Measurements from ENCODE around the gene IL17D.
"Not testable (repeated sequence)": the region's sequence is repeated elsewhere in the genome, so short reads cannot be mapped to it uniquely, and the experiment has no call there.

Gene IL17D, protein sequence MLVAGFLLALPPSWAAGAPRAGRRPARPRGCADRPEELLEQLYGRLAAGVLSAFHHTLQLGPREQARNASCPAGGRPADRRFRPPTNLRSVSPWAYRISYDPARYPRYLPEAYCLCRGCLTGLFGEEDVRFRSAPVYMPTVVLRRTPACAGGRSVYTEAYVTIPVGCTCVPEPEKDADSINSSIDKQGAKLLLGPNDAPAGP
- 0 to 0.21 reads per million in 2 donors for total RNA-seq

DNA sequence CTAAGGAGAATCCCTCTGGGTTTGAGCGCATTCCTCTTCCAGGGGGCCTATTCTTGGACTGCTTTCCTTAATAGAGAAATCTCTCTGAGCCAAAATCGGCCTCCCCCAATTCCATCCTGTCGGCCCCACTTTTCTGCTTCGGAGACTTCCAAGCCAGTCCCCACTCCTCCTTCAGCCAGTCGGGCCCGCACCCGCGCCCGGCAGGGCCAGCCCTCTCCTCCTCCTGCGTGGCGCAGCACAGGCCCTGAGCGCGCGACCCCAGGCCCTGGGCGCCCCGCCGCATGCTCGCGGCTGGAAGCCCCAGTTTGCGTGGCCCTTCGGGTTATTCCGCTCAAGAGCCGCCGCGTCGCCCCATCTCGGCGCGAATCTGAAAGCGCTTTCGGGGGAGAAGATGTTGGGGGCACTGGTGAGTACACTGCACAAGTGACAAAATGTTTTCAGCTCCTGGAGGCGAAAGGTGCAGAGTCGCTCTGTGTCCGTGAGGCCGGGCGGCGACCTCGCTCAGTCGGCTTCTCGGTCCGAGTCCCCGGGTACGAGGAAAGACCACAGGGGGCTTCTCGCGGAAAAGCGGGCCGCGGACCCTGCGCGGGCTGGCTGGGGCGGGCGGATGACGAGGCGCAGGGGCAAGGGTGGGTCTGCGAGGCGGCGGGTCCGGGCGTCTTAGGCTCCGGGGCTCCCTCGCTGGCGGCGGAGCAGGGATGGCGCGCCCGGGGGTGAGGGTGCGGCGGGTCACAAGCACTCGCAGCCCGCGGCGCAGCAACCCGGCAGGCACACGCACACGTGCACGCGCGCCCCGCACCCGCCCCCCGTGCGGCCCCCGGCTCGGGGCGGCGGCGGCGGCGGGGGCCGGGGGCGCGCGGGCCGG, at the start of gene IL17D:
TSS of gene IL17D (plus strand) at position 785 of the 865 bp plus-strand sequence. CDS start 303 bp downstream, outside the sequence.
- peak; percentile 16 for DNase-seq

DNA sequence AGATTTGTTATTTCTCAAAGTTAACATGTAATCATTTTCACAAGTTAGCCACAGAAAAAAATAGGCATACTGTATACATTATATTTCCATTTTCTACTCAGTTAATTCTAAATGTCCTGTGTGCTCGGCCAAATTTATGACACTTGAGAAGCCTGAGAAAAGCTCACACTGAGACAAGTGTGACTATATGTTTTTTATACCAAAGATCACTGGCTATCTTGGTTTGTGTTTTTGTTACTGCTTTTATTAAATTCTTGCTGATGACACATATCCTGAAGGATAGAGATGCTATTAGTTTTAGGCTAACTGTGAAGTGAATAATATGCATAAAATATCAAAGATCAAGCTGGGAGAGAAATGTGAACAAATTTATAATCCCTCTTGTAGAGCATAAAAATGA, 49.3 kb upstream of the IL17D start:
- no peak for DNase-seq

DNA sequence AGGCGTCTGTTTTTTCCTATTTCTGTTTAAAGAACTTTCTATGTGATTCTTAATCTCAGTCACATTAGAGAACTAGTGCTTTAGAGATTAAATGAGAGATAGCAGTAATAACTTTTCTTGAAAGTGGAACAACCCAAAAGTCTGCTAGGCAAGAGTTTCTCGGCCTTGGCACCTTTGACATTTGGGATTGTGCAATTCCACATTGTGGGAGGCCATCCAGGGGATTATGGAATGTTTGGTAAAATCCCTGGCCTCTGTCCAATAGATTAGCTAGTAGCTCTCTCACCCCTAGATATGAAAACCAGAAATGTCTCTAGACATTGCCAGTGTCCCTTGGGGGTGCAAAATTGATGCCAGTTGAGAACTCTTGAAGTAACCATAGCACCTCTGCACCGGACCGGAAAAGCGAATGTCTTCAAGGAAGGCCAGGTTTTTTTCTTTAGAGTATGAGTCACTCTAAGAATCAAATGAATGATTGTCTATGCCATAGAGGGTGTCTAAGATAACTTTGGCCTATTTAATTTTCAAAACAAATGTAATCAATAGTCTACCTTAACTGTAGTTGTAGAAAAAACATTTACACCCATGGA, 45.0 kb upstream of the IL17D start:
- DNase-seq: no peak

DNA sequence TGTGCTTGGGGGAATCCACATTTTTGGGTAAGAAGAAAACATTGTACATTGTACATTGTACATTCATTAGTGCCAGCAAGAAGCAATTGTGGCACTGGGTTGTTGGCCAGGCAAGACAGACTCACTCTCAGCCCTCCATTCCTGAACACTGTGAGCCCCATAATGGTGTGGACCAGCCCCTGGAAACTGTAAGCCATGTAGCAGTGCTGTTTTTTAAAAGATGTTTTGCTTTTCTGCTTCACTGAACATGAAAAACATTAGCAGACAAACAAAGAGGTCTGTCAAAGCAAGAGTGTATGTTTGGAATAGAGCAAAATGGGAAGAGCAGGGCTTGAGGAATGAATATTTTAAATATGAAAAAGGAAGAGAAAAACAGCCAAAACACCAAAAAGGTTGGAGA, 39.1 kb upstream of the IL17D start:
- no peak for DNase-seq

DNA sequence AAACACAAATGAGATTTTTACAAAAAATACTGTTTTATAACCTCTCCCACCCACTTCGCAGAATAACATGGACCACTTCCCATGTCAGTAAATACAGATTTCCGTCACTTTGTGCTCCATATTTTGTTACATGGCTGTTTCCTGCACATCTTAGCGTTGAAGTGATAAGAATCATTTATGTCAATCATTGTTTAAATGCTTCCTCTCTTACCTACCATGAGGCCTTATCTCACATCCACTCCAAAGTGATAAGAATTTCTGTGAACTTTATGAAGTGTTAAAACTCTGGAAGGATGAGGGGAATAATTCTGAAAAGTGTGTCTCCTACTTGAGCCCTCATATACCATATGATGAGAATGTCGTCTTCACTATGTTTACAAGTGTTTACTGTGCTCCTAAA, 36.6 kb upstream of the IL17D start:
- DNase-seq: no peak

DNA sequence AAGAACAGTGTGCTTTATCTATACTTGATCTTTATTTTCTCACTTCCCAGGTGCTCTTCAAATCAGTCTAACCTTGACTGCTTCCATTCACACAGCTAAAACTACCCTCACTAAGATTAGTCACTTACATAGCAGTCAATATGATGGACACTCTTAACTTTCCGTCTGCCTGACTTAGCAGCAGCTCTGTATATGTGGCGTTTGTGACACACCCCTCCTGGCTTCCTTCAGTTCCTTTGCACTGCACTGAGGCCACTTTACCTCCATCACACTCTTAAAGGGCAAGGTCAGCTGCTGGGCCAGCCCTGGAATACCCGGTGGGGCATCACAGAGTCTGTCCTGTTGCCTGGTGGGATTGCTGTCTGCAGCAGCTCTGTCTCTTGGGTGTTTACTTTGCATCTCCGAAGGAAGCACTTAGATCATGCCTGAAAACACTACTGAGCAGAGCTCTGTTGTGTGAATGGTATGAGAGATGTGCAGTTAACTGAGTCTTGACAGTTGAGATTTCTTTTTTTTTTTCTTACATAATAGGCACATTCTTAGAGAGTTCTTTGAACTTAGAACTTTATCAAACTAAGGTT, 35.6 kb upstream of the IL17D start:
- no peak for DNase-seq

DNA sequence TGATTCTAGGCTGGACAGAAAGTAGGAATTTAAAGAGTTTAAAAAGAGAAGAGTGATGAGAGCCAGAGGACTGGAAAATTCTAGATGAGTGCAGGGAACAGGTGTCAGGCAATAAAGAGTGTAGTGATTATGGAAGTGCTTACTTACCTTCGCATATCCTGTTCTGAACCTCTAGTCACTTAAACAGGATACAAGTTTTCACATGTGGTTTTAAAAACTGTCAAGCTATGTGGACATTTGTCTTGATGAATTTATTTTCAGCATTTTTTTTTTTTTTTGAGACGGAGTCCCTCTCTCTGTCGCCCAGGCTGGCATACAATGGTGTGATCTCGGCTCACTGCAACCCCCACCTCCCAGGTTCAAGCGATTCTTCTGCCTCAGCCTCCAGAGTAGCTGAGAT, 34.3 kb upstream of the IL17D start:
- no peak for DNase-seq

DNA sequence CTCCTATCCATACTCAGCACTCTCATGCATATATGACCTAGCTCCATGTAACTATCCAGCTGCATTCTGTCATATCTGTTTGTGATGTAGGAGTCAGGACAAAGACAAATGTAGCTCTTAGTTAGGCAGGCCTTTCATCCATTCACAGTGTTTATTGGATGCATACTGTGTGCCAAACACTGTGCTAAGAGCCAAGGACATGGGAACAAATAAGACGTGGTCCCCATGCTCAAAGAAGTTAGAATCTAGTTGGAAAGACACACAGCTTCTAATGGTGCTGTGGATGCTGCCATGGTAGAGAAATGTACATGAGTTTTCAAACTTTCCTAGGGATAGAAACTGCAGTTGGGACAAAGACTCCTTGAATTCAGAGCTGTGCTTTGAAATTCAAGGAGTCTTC, 31.7 kb upstream of the IL17D start:
- DNase-seq: no peak

DNA sequence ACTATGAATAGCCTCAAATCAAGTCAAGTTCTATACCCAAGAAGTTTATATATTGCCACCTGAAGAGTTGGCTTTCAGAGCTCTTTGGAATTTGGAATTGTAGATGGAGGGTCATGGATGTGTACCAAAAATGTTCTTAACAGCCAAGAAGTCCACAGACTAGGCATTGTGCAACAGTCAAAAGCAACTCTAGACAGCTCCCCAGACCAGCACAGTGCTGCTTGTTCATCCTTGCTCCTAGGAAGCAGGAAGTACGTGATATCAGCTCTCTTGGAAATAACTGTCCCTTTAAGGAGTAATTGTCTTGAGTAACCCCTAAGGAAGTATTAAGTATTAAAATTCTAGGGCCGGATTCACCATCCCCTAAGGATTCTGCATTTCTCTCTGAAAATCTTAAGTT, 30.7 kb upstream of the IL17D start:
- no peak for DNase-seq

DNA sequence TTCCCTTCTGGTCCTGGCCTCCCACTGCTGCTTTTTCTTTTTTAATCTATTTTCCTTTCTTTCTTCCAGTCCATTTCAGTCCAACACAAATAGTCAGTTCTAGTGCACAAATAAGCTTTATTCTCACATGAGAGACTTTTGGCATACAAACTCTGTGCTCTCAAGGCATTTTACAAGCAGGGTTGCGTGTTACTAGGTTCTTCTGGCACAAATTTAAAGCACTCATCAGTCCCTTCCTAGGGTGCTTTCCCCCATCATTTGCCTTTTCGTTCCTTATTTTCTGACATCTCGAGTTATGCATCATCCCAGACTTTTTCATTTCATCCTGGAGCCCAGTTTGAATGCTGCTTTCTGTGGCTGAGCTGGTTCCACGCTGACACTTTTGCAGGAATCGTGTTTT, 29.8 kb upstream of the IL17D start:
- no peak for DNase-seq

DNA sequence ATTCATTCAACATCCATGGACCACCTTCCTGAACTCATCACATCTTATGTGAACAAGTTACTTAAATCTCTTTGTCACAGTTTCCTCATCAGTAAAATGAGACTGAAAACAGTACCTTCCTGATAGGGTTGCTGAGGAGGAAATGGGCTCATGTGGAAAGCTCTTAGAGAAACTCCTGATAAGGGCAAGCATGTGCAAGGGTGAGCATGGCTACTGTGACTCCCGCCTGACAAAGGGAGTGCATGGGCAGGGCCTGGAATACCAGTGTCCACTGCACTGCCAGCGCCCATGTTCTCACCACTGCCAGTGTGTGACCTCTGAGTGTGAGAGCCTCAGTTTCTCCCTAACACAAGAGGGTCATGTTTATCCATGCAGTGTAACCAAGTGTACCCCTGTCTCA, 27.3 kb upstream of the IL17D start:
- DNase-seq: no peak

DNA sequence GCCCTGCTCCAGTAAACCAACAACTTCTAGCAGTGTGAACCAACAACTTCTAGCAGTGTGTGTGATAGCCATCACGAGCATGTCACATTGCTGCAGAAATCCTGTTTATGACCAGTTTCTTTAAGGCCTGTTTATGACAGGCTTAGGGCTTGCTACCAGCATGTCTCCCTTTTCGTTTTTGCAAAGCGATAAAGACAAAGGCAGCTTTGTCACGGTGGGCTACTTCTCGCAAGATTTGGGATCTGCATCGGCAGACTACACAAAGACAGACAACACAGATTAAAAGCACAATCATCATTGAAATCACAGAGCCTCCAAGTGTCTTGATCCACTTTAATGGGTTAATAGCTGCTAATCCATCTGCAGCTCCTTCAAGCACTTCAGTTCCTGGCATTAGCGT, 24.9 kb upstream of the IL17D start:
- not testable (repeated sequence) for DNase-seq

DNA sequence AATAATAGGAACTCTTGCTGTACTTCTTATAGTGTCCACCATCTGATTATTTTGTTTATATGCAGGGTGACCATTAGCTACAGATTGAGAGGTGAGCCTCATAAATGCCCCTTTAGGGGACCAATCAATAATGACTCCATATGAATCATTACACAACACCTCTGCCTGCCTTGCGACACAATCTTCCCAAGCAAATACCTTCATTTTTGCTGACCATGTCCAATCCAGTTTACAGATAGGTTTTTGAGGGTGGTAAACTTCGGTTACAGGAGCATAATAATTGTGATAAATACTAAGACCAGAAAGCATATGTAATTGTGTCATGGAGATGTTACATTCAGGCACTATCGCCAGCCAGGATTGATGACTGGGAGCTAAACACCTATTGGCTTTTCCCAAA, 23.6 kb upstream of the IL17D start:
- DNase-seq: no peak

DNA sequence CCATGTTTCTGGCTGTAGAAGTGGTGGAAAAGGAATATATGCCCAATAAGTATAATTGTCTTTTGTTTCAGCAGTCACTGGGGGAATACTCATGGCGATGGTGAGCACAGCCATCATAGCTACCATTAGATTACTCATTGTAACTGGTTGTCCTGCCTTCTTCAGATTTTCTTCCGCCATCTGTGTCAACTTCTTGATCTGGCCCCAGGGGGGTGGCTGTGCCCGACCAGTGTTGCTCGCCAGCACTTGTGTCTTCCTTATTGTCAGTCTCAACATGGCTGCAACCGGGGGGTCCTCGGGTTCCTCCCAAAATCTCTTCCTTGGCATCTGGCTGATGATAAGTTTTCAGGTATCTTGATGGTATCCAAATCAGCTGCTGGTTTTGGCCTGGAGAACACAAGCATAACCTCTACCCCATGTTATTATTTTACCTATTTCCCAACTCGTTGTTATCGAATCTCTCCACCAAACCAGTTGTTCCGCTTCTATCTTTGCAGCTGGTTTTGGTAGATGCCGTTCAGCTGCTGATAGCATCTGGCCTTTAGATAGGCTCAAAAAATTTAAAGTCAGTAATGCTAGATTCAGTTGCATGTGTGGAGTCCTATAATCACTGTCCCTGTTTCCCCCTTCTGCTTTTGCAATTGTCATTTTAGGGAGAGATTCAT, 23.0 kb upstream of the IL17D start:
- no peak for DNase-seq

DNA sequence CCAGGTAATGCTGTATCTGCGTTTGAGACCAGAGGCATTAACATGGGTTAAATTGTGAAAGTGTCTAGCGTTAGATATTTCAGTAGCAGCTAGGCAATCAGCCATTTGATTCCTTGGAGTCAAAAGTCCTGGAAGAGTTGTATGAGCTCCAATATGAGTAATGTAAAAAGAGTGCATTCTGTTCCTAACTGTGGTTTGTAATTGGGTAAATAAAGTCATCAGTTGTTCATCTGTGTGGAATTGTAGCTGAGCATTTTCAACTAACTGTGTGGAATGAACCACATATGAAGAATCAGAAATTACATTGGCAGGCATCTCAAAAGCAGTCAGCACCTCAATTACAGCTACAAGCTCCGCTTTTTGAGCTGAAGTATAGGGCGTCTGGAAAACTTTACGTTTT, 22.0 kb upstream of the IL17D start:
- not testable (repeated sequence) for DNase-seq

DNA sequence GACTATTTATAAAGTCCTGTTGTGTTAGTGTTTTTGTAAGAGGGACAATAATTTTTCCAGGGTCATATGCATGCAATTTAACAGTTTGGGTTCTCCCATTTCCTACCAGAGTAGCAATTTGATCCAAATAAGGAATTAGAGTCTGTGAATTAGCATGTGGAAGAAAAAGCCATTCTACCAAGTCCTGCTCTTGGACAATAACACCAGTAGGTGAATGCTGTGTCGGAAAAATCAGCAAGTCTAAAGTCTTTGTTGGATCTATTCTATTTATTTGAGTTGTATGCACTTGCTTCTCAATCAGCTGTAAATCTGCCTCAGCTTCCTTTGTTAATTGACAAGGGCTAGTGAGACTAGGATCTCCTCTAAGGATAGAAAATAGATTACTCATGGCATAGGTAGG, 21.4 kb upstream of the IL17D start:
- no peak for DNase-seq

DNA sequence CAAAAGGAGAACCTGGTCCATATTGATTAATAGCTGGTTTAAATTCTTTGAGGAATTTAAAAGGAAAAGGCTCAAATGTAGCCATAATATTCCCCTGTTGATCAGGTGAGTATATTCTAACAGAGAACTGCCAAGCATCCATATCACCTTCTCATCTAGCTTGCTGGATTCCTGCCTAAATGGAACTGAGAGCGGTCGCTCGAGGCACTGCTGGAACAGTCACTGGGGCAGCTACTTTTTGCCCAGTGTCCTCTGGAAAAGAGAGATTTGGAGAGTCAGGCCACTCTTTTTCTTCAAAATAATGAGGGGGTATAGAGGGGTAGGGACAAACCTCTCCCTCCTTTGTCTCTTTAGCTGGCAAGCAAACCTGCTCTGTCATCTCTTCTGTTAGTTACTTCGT, 19.5 kb upstream of the IL17D start:
- DNase-seq: no peak

DNA sequence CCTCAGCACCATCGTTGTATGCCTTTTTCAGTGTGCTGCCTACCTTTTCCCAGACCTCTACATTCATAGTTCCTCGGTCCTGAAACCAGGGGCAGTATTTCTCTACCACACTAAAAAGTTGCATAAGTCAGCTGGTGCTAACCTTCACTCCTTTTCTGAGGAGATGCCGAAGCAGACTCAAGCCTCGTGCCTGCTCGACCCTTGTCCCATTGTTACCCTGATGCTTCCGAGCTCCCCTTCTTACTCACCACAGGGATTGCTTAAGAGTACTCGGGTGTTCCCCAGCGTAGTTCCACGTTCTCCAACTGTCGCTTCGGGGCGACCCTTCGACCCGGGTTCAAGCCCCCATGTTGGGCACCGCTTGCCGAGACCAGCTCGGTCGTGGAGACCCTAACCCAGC, 19.0 kb upstream of the IL17D start:
- no peak for DNase-seq

DNA sequence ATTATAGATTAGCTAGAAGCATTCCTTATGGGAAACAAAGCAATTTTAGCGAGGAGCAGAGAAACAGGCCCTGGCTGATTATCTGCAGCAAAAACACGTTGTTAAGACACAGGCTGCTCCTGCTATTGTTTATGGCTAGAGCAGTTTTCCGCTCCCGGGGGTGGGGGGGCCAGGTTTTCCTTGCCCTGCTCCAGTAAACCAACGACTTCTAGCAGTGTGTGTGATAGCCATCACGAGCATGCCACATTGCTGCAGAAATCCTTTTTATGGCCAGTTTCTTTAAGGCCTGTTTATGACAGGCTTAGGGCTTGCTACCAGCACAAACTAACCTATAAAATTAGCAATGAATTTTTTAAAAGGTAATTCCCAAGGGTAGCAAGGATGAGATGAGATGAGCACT, 18.4 kb upstream of the IL17D start:
- no peak for DNase-seq

DNA sequence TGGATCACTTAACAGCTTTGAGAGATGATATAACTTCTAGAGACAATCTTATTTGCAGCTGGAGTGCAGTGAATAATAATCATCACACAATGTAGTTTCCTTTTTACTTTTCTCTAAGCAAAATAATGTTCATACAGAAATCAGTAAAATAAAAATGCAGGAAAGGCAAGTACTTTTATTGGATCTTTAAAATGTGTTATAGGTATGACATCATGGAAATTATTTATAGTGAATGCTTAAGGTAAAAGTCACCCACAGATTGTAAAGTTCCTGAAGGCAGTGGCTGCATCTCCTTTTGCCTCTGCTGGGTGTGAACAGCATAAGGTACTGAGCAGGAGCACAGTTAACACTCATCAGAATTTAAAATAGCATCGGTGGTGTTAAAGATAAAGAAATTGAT, 17.3 kb upstream of the IL17D start:
- DNase-seq: no peak

DNA sequence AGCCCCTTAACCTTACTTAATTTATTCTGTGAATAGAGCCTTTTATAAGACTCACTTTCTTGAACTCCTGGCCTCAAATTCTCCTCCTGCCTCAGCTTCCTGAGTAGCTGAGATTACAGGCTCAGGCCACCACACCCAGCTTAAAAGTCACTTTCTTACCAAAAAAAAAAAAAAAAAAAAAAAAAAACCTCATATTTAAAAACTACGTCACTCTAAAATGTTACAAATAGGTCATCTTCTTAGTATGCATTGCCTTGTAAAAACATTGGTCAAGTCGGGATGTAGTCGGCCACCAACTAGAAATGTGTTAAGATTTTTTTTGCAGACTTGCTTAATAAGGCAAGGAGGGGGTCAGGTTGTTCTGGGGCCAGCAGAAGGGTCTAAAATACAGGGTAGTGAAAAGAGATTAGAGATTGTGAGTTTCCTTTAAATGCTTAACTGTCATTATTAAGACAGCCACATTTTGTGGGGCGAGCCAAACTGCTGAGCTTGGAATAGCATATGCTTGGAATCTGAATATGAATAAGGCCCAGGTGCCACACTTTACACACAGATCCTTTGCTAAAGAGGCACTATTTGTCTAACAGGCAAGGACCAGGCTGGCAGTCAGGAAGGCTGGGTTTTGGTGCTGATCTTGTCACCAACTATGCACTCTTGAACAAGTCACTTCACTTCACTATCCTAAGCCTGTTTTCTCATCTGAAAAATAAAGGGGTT, 16.5 kb upstream of the IL17D start:
- no peak for DNase-seq

DNA sequence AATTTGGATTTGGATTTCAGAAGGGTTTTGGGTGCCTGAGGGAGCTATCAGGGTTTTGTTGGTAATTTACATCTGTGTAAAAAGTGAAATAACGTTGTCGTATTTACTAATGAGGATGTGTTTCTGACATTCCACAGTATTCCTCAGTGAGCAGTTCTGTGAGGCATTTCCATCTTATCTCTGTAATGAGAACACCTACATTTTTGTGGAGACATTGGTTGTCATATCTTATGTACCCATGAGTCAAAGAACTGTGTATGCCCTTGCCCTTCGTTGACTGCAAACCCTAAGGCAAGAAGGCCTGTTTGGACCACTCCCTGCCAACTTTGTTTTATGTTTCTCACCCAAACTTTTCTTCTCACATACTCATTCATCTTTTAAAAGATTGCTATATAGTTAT, 14.2 kb upstream of the IL17D start:
- no peak for DNase-seq

DNA sequence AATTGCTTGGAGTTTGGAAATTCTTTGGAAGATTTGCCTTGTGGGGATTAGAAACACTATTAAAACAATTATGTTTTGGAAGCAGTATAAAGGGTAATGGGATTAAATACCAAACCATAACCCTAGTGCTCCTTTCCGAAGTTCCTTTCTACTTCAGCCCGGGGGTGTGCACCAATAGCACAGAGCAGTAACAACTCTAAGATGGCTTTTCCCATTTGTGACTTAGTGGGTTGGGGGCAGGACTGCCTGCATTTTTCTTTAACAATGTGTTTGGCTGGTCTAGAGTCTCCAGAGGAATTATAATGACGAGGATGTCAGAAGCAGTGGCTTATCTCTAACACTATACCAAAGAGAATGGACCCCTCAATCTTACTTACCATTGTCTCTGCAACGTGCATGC, 11.9 kb upstream of the IL17D start:
- DNase-seq: no peak

Measured in T-helper 9 cell (primary cell).